ENCODE data around the gene PVRIG.

GRCh38 chr7:100210805-100211204 lies 8.9 kb upstream of the PVRIG start:
- TF ChIP-seq CTCF (IDR thresholded peaks at IDR 0.05; ENCODE audit: poor library complexity, severe bottlenecking) (no peak), TAF1 (IDR thresholded peaks at IDR 0.05; ENCODE audit: low read depth) (no peak), REST (IDR thresholded peaks at IDR 0.05; ENCODE audit: borderline replicate concordance) (no peak)

Measured in neural cell (in vitro differentiated cells).